ENCODE measurements around the gene JAKMIP2. TPM values are rescaled to one million over a fixed set of nuclear protein-coding genes. Genes with fewer than 3 reads are reported as not detected.

JAKMIP2 gene
- total and polyA plus RNA-seq, 12 donors, result 0.06 to 0.71 (median 0.14) TPM; not detected in 3

DNA sequence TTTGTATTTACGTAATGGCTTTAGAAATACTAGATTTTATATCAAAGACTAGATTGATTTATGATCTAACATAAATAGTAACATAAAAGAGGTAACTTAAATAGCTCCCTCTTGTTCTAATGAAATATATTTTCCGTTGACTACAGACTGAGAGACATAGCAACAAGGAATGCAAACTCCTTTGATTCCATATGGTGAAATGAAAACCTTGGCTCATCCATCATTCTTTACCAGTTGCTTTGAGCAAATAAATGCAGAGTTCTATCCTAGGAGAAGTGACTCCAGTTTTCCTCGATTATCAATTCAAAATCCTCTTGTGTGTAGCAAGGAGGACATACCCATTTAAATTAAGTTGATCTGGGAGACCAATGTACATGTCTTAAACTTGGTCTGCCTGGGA is 18.0 kb upstream of the JAKMIP2 start:
- ATAC-seq (no peak), DNase-seq (no peak)
- WGBS, 2 donors, result 79 to 86% methylated on average over 3 of the region's 3 CpGs
- H3K27ac ChIP-seq, result no peak overlapping the region
- TF ChIP-seq, protein P1, sequence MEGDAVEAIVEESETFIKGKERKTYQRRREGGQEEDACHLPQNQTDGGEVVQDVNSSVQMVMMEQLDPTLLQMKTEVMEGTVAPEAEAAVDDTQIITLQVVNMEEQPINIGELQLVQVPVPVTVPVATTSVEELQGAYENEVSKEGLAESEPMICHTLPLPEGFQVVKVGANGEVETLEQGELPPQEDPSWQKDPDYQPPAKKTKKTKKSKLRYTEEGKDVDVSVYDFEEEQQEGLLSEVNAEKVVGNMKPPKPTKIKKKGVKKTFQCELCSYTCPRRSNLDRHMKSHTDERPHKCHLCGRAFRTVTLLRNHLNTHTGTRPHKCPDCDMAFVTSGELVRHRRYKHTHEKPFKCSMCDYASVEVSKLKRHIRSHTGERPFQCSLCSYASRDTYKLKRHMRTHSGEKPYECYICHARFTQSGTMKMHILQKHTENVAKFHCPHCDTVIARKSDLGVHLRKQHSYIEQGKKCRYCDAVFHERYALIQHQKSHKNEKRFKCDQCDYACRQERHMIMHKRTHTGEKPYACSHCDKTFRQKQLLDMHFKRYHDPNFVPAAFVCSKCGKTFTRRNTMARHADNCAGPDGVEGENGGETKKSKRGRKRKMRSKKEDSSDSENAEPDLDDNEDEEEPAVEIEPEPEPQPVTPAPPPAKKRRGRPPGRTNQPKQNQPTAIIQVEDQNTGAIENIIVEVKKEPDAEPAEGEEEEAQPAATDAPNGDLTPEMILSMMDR (IDR thresholded peaks at IDR 0.05), result no peak
- peaks cover 0 to 32% (median 4%) of the 10 kb centered on the region in 7 donors for H3K27me3 ChIP-seq
- H3K36me3 ChIP-seq, result no peaks in the 10 kb centered on the region
- peaks cover 0 to 17% (median 0%) of the 10 kb centered on the region in 9 donors for H3K4me1 ChIP-seq
- intact Hi-C loops (cut with DNase I), result no loop called here
- H3K9me3 ChIP-seq, result no peaks in the 10 kb centered on the region
- no peak overlapping the region for H3K4me3 ChIP-seq

DNA sequence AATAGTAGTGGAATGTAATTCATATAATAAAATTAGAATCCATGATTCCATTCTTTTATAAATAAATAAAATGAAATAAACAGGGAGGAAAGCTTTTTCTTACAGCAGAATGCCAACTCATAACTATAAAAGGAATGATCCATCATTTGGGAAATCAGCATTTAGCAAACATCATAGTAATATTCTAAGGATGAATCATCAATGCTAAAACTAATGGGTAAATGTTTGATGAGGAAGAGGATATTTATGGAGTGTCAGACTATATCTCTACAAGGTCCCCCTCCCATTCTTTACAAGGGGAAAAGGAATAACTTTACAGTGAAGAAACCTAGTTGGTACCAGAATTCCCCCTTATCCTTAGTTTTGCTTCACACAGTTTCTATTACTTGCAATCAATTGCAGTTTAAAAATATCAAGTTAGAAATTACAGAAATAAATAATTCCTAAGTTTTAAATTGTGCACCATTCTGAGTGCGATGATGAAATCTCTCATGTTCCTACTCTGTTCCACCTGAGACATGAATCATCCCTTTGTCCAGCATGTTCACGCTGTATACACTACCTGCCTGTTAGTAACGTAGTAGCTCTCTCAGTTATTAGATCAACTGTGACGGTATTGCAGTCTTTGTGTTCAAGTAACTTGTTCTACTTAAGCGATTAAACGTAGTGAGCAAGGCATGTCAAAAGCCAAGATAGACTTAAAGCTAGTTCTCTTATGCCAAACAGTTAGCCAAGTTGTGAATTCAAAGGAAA is 14.2 kb upstream of the JAKMIP2 start:
- Histone ChIP-seq H3K4me3 (no peak overlapping the region), H3K27me3 (peaks cover 0 to 16% (median under 1%) of the 10 kb centered on the region in 7 donors), H3K4me1 (no peaks in the 10 kb centered on the region), H3K9me3 (no peaks in the 10 kb centered on the region), H3K27ac (no peak overlapping the region), H3K36me3 (no peaks in the 10 kb centered on the region)
- WGBS, 2 donors, result 78 to 79% methylated on average over 6 of the region's 6 CpGs
- DNase-seq (no peak), ATAC-seq (no peak)
- intact Hi-C loops (cut with DNase I), result no loop called here
- TF ChIP-seq, protein P1 (IDR thresholded peaks at IDR 0.05), result no peak

DNA sequence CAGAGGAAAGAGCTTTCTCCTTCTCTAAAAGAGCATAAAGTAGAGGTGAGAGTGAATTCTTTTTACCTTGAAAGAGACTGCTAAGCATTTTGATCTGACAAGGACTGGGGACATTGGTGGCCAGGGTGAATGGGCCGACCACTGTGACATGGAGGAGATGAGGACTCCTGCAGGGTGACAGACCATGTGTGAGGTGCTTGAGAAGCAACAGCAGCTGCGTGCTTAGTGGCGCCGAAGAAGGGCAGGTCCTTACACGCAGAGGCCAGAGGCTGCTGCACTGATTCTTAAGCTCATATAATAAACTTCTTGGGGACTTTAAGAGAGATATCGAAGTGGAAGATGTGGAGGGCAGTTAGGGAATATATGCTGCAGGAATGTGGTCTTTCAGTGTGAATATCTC is 8.7 kb upstream of the JAKMIP2 start:
- 78 to 82% methylated on average over 6 of the region's 6 CpGs for WGBS, 2 donors
- TF ChIP-seq, protein P1 (IDR thresholded peaks at IDR 0.05), result no peak
- no peaks in the 10 kb centered on the region for H3K4me1 ChIP-seq
- H3K27me3 ChIP-seq, result peaks cover 0 to 5% (median 0%) of the 10 kb centered on the region in 7 donors
- ATAC-seq, result no peak
- no peaks in the 10 kb centered on the region for H3K9me3 ChIP-seq
- H3K36me3 ChIP-seq, result no peaks in the 10 kb centered on the region
- no peak for DNase-seq
- intact Hi-C loops (cut with DNase I), result no loop called here
- no peak overlapping the region for H3K27ac ChIP-seq
- H3K4me3 ChIP-seq, result no peak overlapping the region

DNA sequence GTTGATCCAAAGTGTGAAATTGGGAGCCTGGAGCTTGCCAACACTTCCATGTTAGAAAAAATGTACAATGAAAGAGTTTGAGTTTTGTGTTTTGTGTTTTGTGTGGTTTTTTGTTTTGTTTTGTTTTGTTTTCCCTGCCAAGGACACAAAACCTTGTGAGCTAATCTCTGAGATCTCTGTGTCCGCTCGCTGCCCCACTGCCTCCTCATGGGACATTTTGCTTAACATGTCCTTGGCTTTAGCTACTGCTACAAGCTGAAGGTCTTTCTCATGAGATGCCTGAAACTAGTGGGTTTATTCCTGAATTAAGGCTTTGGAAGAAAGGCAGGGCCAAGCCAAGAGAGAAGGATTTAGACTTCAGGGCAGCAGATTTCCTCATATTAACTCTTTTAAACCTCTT is 7.3 kb upstream of the JAKMIP2 start:
- WGBS, 2 donors, result 80 to 91% methylated on average over 2 of the region's 2 CpGs
- TF ChIP-seq, protein P1 (IDR thresholded peaks at IDR 0.05), result no peak
- ATAC-seq, result no peak
- Histone ChIP-seq H3K9me3 (no peaks in the 10 kb centered on the region), H3K4me1 (no peaks in the 10 kb centered on the region), H3K27ac (no peak overlapping the region), H3K4me3 (no peak overlapping the region), H3K36me3 (no peaks in the 10 kb centered on the region), H3K27me3 (peaks cover 0 to 7% (median 2%) of the 10 kb centered on the region in 7 donors)
- intact Hi-C loops (cut with DNase I), result no loop called here
- no peak for DNase-seq
